OCI-LY7 (cell line): Measurements from ENCODE around the gene CDC25B. TPM values are rescaled to one million over a fixed set of nuclear protein-coding genes. Genes with fewer than 3 reads are reported as not detected.

ENCODE experiments used
- BruUV-seq: library from RNA; stranded (reverse); fragments of 400-500 nt; replicated peaks from 2 replicates; lab custom pipeline; 2021; lab: Mats Ljungman, UMichigan
- CTCF ChIA-PET: fragments of 300-600 bp; sonication (Branson Sonifier 250); formaldehyde crosslinking; loops from one replicate; lab custom pipeline; 2022; ENCODE audit warnings: antibody characterized with exemption; ENCODE audit not compliant: unreplicated experiment; lab: Charles Lee
- POLR2A ChIA-PET: fragments of 300-600 bp; sonication (Branson Sonifier 250); formaldehyde crosslinking; loops from one replicate; lab custom pipeline; 2022; ENCODE audit warnings: antibody characterized with exemption; lab: Charles Lee
- DNase-seq: peaks from one replicate; pipeline ENCODE4 v3.0.0-alpha.2; 2015; ENCODE audit warnings: low spot score
- H2AFZ ChIP-seq: fragments of 200-600 bp; sonication (generic), shearing (Covaris generic); 2 replicates; pipeline ENCODE4 v1.6.1; 2014; ENCODE audit warnings: mild to moderate bottlenecking, antibody characterized with exemption, low read length, moderate library complexity
- H3K27ac ChIP-seq: fragments of 200-600 bp; sonication (generic); 2 replicates; pipeline ENCODE4 v1.5.1; 2014; ENCODE audit warnings: mixed run types, low read depth, mild to moderate bottlenecking, moderate library complexity, low read length, inconsistent platforms; ENCODE audit not compliant: poor library complexity, severe bottlenecking
- H3K36me3 ChIP-seq: fragments of 200-600 bp; sonication (generic); 2 replicates; pipeline ENCODE4 v1.6.1; 2014; ENCODE audit warnings: mild to moderate bottlenecking, antibody characterized with exemption, low read length, moderate library complexity, mixed read lengths; ENCODE audit not compliant: insufficient read depth
- H3K4me1 ChIP-seq: fragments of 200-600 bp; sonication (generic); 2 replicates; pipeline ENCODE4 v1.5.1; 2014; ENCODE audit warnings: mild to moderate bottlenecking, low read length; ENCODE audit not compliant: insufficient read depth, poor library complexity, severe bottlenecking
- H3K4me2 ChIP-seq: fragments of 200-600 bp; sonication (generic); 2 replicates; pipeline ENCODE4 v1.6.1; 2014; ENCODE audit warnings: mild to moderate bottlenecking, low read length
- H3K4me3 ChIP-seq: fragments of 200-600 bp; sonication (generic); 2 replicates; pipeline ENCODE4 v1.5.1; 2014; ENCODE audit warnings: mild to moderate bottlenecking, low read depth, low read length; ENCODE audit not compliant: poor library complexity, severe bottlenecking
- H3K79me2 ChIP-seq: fragments of 200-600 bp; sonication (generic); 2 replicates; pipeline ENCODE4 v1.6.1; 2016; ENCODE audit warnings: low read depth, mild to moderate bottlenecking, low read length, moderate library complexity, mixed read lengths; ENCODE audit not compliant: insufficient read depth
- H3K9me2 ChIP-seq: fragments of 200-600 bp; sonication (generic); 2 replicates; pipeline ENCODE4 v1.6.1; 2016; ENCODE audit warnings: mild to moderate bottlenecking, low read length, mixed read lengths; ENCODE audit not compliant: insufficient read depth
- H3K9me3 ChIP-seq: fragments of 200-600 bp; sonication (generic); 2 replicates; pipeline ENCODE4 v1.6.1; 2014; ENCODE audit warnings: mild to moderate bottlenecking, mixed run types, low read length, mixed read lengths
- H4K20me1 ChIP-seq: fragments of 200-600 bp; sonication (generic); 2 replicates; pipeline ENCODE4 v1.6.1; 2014; ENCODE audit warnings: mild to moderate bottlenecking, antibody characterized with exemption, low read length, moderate library complexity, mixed read lengths; ENCODE audit not compliant: insufficient read depth
- EZH2phosphoT487 ChIP-seq: fragments of 200-600 bp; sonication (generic); IDR thresholded peaks from 2 replicates; pipeline ENCODE4 v1.6.1; 2018; ENCODE audit warnings: low read depth, borderline replicate concordance, mild to moderate bottlenecking, mixed run types, antibody characterized with exemption, low read length, moderate library complexity, mixed read lengths
- intact Hi-C: fragments of 100-400 bp; cut with micrococcal nuclease; formaldehyde crosslinking; loops from one replicate; pipeline ENCODE4 v1.10.0; 2022; ENCODE audit not compliant: unreplicated experiment
- total RNA-seq, 2 experiments: library from RNA; depleted of rRNA in 1 of 2; stranded (reverse); fragments of >200 nt in 1 of 2; shearing (Covaris generic) in 1 of 2; gene quantifications; 2 replicates each; pipeline ENCODE4 v1.2.3, GENCODE V29; 2014 to 2022
- TF ChIP-seq, protein P1 (sequence below): fragments of 200-600 bp; sonication (generic); conservative IDR thresholded peaks from 2 replicates; pipeline ENCODE4 v1.5.1; 2014; ENCODE audit warnings: mild to moderate bottlenecking, antibody characterized with exemption, low read length, moderate library complexity, mixed read lengths

CDC25B gene
- total RNA-seq, 2 experiments from 2014 or later, result 89.2 to 119 TPM

DNA sequence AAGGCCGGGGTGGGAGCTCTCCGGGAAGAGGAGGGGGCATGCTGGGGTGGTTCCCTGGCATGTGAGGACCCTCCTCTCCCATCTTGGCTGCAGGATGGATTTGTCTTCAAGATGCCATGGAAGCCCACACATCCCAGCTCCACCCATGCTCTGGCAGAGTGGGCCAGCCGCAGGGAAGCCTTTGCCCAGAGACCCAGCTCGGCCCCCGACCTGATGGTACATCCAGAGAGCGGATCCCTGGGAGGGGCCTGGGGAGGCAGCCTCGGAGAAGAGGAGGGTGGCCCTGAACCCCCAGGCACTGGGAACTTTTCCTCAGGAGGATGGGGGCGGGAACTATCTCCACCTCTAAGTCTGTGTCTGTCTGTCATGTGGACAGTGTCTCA is 4.8 kb downstream of the CDC25B start:
- Histone ChIP-seq H3K79me2 (peaks cover 31% of the 10 kb centered on the region), H2AFZ (no peak overlapping the region), H3K27ac (no peak overlapping the region), H3K4me1 (peaks cover 32% of the 10 kb centered on the region), H3K9me2 (no peaks in the 10 kb centered on the region), H3K36me3 (peaks cover 77% of the 10 kb centered on the region), H4K20me1 (no peaks in the 10 kb centered on the region; the same call in 1 of the 2 replicates), H3K4me3 (no peak overlapping the region), H3K4me2 (no peak overlapping the region), H3K9me3 (no peaks in the 10 kb centered on the region)
- BruUV-seq, result no TSS peak
- intact Hi-C loops, result no loop called here
- TF ChIP-seq, protein P1, sequence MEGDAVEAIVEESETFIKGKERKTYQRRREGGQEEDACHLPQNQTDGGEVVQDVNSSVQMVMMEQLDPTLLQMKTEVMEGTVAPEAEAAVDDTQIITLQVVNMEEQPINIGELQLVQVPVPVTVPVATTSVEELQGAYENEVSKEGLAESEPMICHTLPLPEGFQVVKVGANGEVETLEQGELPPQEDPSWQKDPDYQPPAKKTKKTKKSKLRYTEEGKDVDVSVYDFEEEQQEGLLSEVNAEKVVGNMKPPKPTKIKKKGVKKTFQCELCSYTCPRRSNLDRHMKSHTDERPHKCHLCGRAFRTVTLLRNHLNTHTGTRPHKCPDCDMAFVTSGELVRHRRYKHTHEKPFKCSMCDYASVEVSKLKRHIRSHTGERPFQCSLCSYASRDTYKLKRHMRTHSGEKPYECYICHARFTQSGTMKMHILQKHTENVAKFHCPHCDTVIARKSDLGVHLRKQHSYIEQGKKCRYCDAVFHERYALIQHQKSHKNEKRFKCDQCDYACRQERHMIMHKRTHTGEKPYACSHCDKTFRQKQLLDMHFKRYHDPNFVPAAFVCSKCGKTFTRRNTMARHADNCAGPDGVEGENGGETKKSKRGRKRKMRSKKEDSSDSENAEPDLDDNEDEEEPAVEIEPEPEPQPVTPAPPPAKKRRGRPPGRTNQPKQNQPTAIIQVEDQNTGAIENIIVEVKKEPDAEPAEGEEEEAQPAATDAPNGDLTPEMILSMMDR, result no peak
- TF ChIP-seq EZH2phosphoT487, result no peak
- POLR2A ChIA-PET, result interaction anchor here (0.9 to 1.6 kb wide), 4 partner anchors 12 to 20 kb away, joined by 3 to 8 read pairs (median 4); no protein-coding TSS in a partner anchor
- DNase-seq, result no peak
- CTCF ChIA-PET, result interaction anchor here (1.5 kb wide), 1 partner anchor 17 kb away, joined by 5 read pairs; no protein-coding TSS in a partner anchor

DNA sequence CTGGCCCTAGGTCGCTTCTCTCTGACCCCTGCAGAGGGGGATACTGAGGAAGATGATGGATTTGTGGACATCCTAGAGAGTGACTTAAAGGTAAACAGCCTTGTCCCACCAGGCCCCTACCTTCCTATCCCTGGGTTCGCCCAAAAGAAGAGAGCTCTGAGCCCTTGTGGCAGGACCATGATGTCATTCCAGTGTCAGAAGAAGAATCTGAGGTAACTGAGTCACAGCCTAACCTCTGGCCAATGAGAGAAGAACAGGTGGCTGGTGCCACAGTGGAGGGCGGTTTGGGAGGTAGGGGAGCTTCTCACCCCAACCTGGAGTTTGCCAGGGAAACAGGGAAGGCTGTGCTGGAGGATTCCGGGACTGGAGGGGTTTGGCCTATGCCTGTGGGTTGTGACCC is 5.2 kb downstream of the CDC25B start:
- intact Hi-C loops, result no loop called here
- Histone ChIP-seq H3K9me2 (no peaks in the 10 kb centered on the region), H2AFZ (no peak overlapping the region), H3K4me1 (peaks cover 32% of the 10 kb centered on the region), H3K36me3 (peaks cover 81% of the 10 kb centered on the region), H3K27ac (no peak overlapping the region), H3K4me3 (no peak overlapping the region), H3K9me3 (no peaks in the 10 kb centered on the region), H3K4me2 (no peak overlapping the region), H4K20me1 (no peaks in the 10 kb centered on the region; the same call in 1 of the 2 replicates), H3K79me2 (peaks cover 31% of the 10 kb centered on the region)
- no peak for DNase-seq
- BruUV-seq, result no TSS peak
- POLR2A ChIA-PET, result interaction anchor here (1.6 kb wide), 1 partner anchor 11 kb away, joined by 4 read pairs; no protein-coding TSS in a partner anchor
- TF ChIP-seq, protein P1, result no peak
- no peak for TF ChIP-seq EZH2phosphoT487
- CTCF ChIA-PET, result no interaction called here

DNA sequence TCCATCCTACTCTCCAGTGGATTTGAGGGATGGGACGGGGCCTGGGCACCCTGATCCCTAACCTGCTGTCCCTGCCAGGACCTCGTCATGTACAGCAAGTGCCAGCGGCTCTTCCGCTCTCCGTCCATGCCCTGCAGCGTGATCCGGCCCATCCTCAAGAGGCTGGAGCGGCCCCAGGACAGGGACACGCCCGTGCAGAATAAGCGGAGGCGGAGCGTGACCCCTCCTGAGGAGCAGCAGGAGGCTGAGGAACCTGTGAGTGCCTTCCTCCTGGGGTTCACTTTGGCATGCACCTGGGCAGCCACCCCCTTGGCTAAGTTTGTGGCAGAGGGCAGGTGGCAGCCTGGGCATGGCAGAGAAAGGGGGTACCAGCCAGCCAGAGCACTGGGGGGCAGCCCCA is 5.7 kb downstream of the CDC25B start:
- intact Hi-C loops, result no loop called here
- Histone ChIP-seq H3K36me3 (peaks cover 85% of the 10 kb centered on the region), H3K9me2 (no peaks in the 10 kb centered on the region), H3K27ac (no peak overlapping the region), H4K20me1 (no peaks in the 10 kb centered on the region; the same call in 1 of the 2 replicates), H3K79me2 (peaks cover 27% of the 10 kb centered on the region), H2AFZ (no peak overlapping the region), H3K4me3 (no peak overlapping the region), H3K4me2 (no peak overlapping the region), H3K9me3 (no peaks in the 10 kb centered on the region), H3K4me1 (peaks cover 32% of the 10 kb centered on the region)
- TF ChIP-seq, protein P1, result no peak
- TF ChIP-seq EZH2phosphoT487, result no peak
- ChIA-PET POLR2A (no interaction called here), CTCF (interaction anchor here (0.6 kb wide), 1 partner anchor 17 kb away, joined by 3 read pairs; no protein-coding TSS in a partner anchor)
- DNase-seq, result no peak
- no TSS peak for BruUV-seq
